Measurements from ENCODE around the gene DPP10.
"Not testable (repeated sequence)": the region's sequence is repeated elsewhere in the genome, so short reads cannot be mapped to it uniquely, and the experiment has no call there.

Gene DPP10

DNA sequence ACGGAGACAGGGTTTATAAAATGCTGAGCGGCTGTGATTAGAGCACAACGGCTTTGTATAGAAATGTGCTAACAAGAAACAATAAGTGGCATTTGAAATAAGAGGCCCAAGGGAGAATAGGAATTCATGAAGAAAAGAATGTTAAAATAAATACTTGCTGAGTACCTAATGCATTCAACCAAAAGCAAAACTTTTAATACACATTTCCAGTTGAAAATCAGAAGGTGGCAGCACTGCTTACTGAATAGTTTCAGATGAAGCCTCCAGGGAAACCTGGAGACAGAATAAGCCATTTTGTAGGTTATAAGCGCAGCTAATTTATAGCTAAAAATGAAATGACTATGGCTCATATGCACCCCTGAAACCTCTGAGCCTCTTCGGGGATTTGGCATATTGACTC is 286.6 kb downstream of the DPP10 start:
- no peak for DNase-seq

GRCh38 chr2:114735126-114735525 is 292.7 kb downstream of the DPP10 start:
- DNase-seq, result no peak

DNA sequence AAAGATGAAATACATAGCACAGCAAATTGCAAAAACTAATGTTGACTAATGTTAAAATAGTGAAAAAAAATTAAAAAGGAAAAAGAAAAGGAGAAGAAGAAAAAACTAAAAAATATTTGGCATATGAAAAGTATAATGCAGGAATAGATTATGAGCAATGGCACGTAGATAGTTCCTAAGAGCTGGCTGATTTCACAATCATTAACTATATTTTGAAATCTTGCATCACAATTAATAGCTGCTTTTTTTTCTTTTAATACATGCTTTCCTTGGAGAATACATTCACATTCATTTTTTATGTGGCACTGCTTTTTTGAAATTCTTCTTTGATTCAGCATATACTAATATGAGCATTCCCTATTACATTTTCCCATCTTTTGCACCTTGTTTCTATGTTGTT is 299.8 kb downstream of the DPP10 start:
- no peak for DNase-seq

DNA sequence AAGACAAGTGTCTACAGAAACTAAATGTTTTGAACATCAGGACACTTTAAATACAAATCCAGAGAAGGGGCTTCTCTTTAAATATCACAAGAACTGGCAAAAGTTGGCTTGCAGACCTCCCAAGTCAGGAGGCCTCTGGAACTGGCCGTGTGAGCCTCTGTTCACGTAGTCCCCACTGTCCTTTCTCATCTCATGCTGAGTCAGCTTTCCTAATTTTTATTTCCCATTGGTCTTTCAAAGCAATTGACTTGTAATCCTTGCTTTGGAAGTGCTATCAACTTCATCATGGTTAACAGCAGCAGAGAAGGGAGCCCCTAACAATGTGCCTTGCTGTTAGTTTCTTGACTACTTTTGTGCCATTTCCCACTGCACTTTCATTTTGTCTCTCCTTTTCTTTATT is 303.3 kb downstream of the DPP10 start:
- no peak for DNase-seq

- not testable (repeated sequence) for DNase-seq
Measured at GRCh38 chr2:114748175-114748574, 305.7 kb downstream of the DPP10 start.

- DNase-seq, result no peak
Measured at GRCh38 chr2:114752425-114752824, 310.0 kb downstream of the DPP10 start.

DNA sequence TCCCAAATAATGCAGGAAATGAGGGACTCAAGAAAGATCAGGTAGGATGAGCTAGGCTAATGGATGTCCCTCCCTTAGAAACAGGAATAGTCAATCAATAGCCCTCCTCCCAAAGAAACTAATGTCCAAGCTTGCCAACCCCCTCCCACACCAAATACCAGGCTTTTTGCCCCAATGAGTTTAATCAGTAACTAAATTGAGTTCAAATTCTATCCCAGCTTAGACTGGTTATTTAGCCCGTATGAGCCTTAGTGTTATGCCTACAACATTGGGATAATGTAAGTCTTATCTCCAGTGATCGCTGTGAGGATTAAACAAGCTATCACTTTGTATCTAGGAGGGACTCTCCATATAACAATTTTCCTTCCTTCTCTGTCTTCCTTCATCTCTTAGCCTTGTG is 310.7 kb downstream of the DPP10 start:
- DNase-seq, result no peak

GRCh38 chr2:114754907-114755563 is 312.6 kb downstream of the DPP10 start:
- peak; percentile 6 for DNase-seq

- no peak for DNase-seq
Measured at GRCh38 chr2:114762376-114762775, 319.9 kb downstream of the DPP10 start.

GRCh38 chr2:114762986-114763385 is 320.5 kb downstream of the DPP10 start:
- no peak for DNase-seq

DNA sequence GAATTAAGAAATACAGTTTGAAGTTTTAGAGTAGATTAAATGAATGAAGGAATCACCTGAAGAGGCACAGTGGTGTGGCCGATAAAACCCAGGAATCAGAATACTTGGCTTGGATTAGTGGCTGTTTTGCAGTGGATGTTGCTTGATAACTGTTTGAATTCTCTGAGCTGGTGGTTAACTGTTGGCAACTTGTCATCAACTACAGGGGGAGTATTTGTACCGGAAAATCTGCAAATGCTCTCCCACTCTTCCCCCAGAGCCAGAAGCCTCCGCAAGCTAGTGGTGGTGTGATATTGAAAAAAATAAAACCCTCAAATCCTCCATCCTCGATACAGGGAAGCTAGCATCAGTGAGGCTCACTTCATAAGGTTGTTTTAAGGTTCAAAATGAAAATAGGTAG is 326.7 kb downstream of the DPP10 start:
- no peak for DNase-seq

- no peak for DNase-seq
Measured at GRCh38 chr2:114769991-114770390, 327.6 kb downstream of the DPP10 start.

GRCh38 chr2:114784046-114784445 is 341.6 kb downstream of the DPP10 start:
- no peak for DNase-seq

GRCh38 chr2:114784890-114785583 is 342.6 kb downstream of the DPP10 start:
- DNase-seq, result no peak

- DNase-seq, result no peak
Measured at GRCh38 chr2:114786901-114787300, 344.5 kb downstream of the DPP10 start.

GRCh38 chr2:114787486-114787885 is 345.0 kb downstream of the DPP10 start:
- no peak for DNase-seq

GRCh38 chr2:114789989-114790388 is 347.5 kb downstream of the DPP10 start:
- DNase-seq, result no peak

DNA sequence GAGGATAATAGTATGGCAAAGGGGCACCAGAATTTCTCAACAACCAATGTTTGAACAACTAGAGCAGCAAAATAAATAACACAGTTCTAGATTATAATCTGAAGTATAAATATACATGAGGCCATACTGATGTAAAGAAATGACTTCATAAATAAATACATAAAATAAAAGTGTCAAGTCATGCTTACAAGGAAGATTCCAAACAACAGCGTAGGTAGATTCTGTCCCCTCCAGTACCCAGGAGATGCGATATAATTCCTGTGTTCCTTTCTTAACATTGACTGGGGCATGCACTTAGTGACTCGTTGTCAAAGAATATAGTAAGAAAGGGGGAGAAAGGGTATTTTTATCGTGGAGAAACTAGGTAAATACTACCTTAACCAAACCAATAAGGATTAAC is 355.1 kb downstream of the DPP10 start:
- no peak for DNase-seq

DNA sequence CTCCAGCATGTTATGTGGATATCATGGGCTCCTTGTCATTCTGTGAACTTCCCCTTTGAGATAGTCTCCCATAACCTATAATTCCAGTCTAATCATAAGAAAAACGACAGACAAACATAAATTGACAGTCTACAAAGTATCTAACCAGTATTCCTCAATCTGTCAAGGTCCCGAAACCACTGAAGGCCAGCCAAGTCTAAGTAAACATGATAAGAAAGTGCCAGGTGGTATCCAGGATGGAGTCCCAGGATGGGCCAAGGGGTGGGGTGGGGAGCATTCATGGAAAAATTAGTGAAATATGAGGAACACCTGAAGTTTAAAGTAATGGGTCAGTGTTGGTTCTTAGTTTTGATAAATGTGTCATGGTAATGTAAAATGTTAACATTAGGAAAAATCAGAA is 355.5 kb downstream of the DPP10 start:
- DNase-seq, result no peak

- no peak for DNase-seq
Measured at GRCh38 chr2:114800371-114800770, 357.9 kb downstream of the DPP10 start.

DNA sequence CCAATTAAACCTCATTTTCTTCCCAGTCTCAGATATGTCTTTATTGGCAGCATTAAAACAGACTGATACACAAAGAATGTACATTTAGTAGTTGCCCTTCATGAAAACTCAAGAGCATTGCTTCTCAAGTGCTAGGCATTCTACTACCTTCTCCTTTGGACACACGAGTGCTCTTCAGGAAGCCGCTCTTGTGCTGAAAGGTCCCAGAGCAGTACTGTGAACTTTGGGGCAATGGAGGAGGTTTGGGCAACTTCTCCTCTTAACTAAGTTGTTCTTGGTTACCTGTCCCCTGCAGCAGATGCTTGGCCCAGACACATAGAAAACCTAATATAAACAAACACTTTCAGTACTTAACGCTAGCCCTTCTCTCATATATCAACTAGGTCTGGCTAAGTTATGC is 362.8 kb downstream of the DPP10 start:
- no peak for DNase-seq

DNA sequence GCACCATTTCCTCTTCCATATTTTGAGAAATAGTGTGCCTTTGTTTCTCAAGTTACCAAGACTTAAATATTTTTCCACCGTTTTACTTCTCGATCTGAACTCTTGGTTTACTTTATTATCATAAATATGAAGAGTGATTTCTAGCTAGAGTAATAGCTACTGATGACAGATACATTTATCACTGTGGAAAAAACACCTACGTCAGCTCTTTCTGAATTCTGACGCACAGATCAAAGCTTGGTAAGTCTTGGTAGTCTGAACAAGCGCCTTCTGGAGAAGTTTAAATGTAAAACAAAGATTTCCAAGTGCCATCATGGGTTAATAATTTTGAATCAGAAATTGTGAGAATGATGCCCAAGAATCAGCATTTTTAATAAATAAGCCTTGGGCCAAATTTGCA is 367.7 kb downstream of the DPP10 start:
- DNase-seq, result no peak

- DNase-seq, result no peak
Measured at GRCh38 chr2:114812261-114812660, 369.8 kb downstream of the DPP10 start.

- no peak for DNase-seq
Measured at GRCh38 chr2:114814355-114814754, 371.9 kb downstream of the DPP10 start.

DNA sequence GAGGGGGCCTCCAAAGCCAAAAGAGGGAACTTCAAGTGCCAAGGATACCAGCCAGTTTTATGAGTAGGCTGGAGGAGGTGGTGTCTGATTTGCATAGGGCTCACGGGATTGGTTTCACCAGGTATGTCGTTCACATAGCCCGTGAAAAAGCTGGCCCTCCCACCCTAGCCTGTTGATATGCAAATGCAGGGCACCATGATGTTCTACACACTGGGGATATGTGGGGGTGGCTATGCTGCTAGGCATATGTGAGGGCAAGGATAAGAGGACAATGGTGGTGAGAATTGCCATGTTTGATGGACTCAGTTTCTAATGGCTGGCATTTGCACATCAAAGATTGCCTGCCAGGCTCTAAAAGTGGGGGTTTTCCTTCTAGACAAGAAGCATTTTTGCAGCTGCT is 378.6 kb downstream of the DPP10 start:
- no peak for DNase-seq

Data from NCI-H2081 treated with DMSO at 0.1 percent for 48 hours (cell line).